Mesenchymal stem cell (in vitro differentiated cells and primary cell): ENCODE data around the gene LITAF.
"Not testable (repeated sequence)": the region's sequence is repeated elsewhere in the genome, so short reads cannot be mapped to it uniquely, and the experiment has no call there.

Experiments used
- DNase-seq: peaks from one replicate; pipeline ENCODE4 v3.0.0-alpha.2; 2013
- H2AFZ ChIP-seq: one replicate; pipeline ENCODE4 v1.6.1; 2013; ENCODE audit warnings: low read depth, mild to moderate bottlenecking, control low read depth, inconsistent platforms, low read length, moderate library complexity
- H2AK5ac ChIP-seq: 2 replicates; pipeline ENCODE4 v1.6.1; 2013; ENCODE audit warnings: low read length, moderate library complexity, mild to moderate bottlenecking, inconsistent platforms; ENCODE audit not compliant: severe bottlenecking
- H2BK120ac ChIP-seq: one replicate; pipeline ENCODE4 v1.6.1; 2013; ENCODE audit warnings: low read depth, mild to moderate bottlenecking, inconsistent platforms, low read length, moderate library complexity
- H2BK12ac ChIP-seq, 2 experiments: one replicate each; pipeline ENCODE4 v1.6.1; 2013; ENCODE audit warnings: inconsistent platforms in 2 of 2, low read length in 2 of 2, mild to moderate bottlenecking in 2 of 2, moderate library complexity in 2 of 2, control low read depth in 1 of 2
- H2BK15ac ChIP-seq: one replicate; pipeline ENCODE4 v1.6.1; 2013; ENCODE audit warnings: mild to moderate bottlenecking, low read depth, inconsistent platforms; ENCODE audit not compliant: poor library complexity, severe bottlenecking
- H2BK5ac ChIP-seq: 2 replicates; pipeline ENCODE4 v1.6.1; 2013; ENCODE audit warnings: low read depth, mild to moderate bottlenecking, low read length, control low read depth, inconsistent platforms; ENCODE audit not compliant: poor library complexity, severe bottlenecking
- H3K14ac ChIP-seq, 2 experiments: one replicate each; pipeline ENCODE4 v1.6.1; 2013; ENCODE audit warnings: inconsistent platforms in 2 of 2, low read length in 2 of 2, control low read depth in 1 of 2, mild to moderate bottlenecking in 1 of 2, moderate library complexity in 1 of 2
- H3K18ac ChIP-seq, 2 experiments: one replicate each; pipeline ENCODE4 v1.6.1; 2013; ENCODE audit warnings: inconsistent platforms in 2 of 2, low read length in 2 of 2, control low read depth in 1 of 2, low read depth in 1 of 2, mild to moderate bottlenecking in 1 of 2
- H3K23ac ChIP-seq, 2 experiments: one replicate each; pipeline ENCODE4 v1.6.1; 2013; ENCODE audit warnings: inconsistent platforms in 2 of 2, low read length in 2 of 2, mild to moderate bottlenecking in 2 of 2, moderate library complexity in 2 of 2, control low read depth in 1 of 2
- H3K27ac ChIP-seq: 2 replicates; pipeline ENCODE4 v1.5.1; 2013; ENCODE audit warnings: mild to moderate bottlenecking, moderate library complexity, low read length, control low read depth, inconsistent platforms; ENCODE audit not compliant: poor library complexity, severe bottlenecking
- H3K27me3 ChIP-seq, 2 experiments: 2 replicates each; pipeline versions ENCODE4 v1.6.1 to v1.7.0; 2013; ENCODE audit warnings: low read length in 2 of 2, mild to moderate bottlenecking in 2 of 2, moderate library complexity in 2 of 2, control low read depth in 1 of 2, inconsistent platforms in 1 of 2; ENCODE audit not compliant: control insufficient read depth in 1 of 2, insufficient read depth in 1 of 2
- H3K36me3 ChIP-seq, 2 experiments: 2 replicates each; pipeline versions ENCODE4 v1.6.1 to v1.7.0; 2013; ENCODE audit warnings: low read length in 2 of 2, control low read depth in 1 of 2, inconsistent platforms in 1 of 2, low read depth in 1 of 2, mild to moderate bottlenecking in 1 of 2; ENCODE audit not compliant: insufficient read depth in 2 of 2, control insufficient read depth in 1 of 2
- H3K4ac ChIP-seq, 2 experiments: one replicate each; pipeline ENCODE4 v1.6.1; 2013; ENCODE audit warnings: inconsistent platforms in 2 of 2, low read length in 2 of 2, mild to moderate bottlenecking in 2 of 2, moderate library complexity in 2 of 2, control low read depth in 1 of 2, low read depth in 1 of 2
- H3K4me1 ChIP-seq: 2 replicates; pipeline ENCODE4 v1.6.1; 2013; ENCODE audit warnings: low read depth, low read length, control low read depth; ENCODE audit not compliant: control insufficient read depth, insufficient read depth
- H3K4me2 ChIP-seq: 2 replicates; pipeline ENCODE4 v1.6.1; 2013; ENCODE audit warnings: low read length, mild to moderate bottlenecking, inconsistent platforms; ENCODE audit not compliant: poor library complexity, severe bottlenecking
- H3K4me3 ChIP-seq, 2 experiments: 2 replicates each; pipeline versions ENCODE4 v1.5.1 to v1.7.0; 2013; ENCODE audit warnings: low read length in 2 of 2, mild to moderate bottlenecking in 2 of 2, control low read depth in 1 of 2, low read depth in 1 of 2; ENCODE audit not compliant: insufficient read depth in 1 of 2
- H3K79me1 ChIP-seq: replicated peaks from 2 replicates; pipeline ENCODE4 v1.6.1; 2013; ENCODE audit warnings: mild to moderate bottlenecking, control low read depth, low read length, inconsistent platforms; ENCODE audit not compliant: poor library complexity, severe bottlenecking
- H3K9ac ChIP-seq: 2 replicates; pipeline ENCODE4 v1.7.0; 2013; ENCODE audit warnings: mild to moderate bottlenecking, low read length, moderate library complexity
- H3K9me3 ChIP-seq: 2 replicates; pipeline ENCODE4 v1.7.0; 2013; ENCODE audit warnings: mild to moderate bottlenecking, low read length; ENCODE audit not compliant: control insufficient read depth
- H4K8ac ChIP-seq: one replicate; pipeline ENCODE4 v1.6.1; 2013; ENCODE audit warnings: inconsistent platforms, mild to moderate bottlenecking, low read length, moderate library complexity
- H4K91ac ChIP-seq: one replicate; pipeline ENCODE4 v1.6.1; 2013; ENCODE audit warnings: mild to moderate bottlenecking, low read length, inconsistent platforms
- WGBS: methylation state at CpG from one replicate; pipeline ENCODE4 v1.1.7; 2013; ENCODE audit warnings: mixed read lengths; 5-methylcytosine and 5-hydroxymethylcytosine counted together

LITAF gene

GRCh38 chr16:11517961-11518360 lies 68.8 kb downstream of the LITAF start:
- H2BK15ac ChIP-seq: no peak overlapping the region
- H3K9me3 ChIP-seq: peaks cover 12% of the 10 kb centered on the region
- H3K4me3 ChIP-seq: no peak overlapping the region
- DNase-seq: no peak
- H3K79me1 ChIP-seq: no peaks in the 10 kb centered on the region
- H2BK120ac ChIP-seq: no peak overlapping the region
- H3K4ac ChIP-seq: no peak overlapping the region
- no peak overlapping the region for H2AFZ ChIP-seq
- H3K9ac ChIP-seq: no peak overlapping the region
- H3K4me2 ChIP-seq: no peak overlapping the region
- no peak overlapping the region for H2BK12ac ChIP-seq
- H3K36me3 ChIP-seq: no peaks in the 10 kb centered on the region
- no peak overlapping the region for H3K23ac ChIP-seq
- H3K18ac ChIP-seq: no peak overlapping the region
- no peak overlapping the region for H4K8ac ChIP-seq
- peaks cover 3% of the 10 kb centered on the region for H3K4me1 ChIP-seq
- no peak overlapping the region for H3K14ac ChIP-seq
- WGBS: 87% methylated on average over 5 of the region's 5 CpGs
- H2BK5ac ChIP-seq: no peak overlapping the region
- peaks cover 20 to 23% of the 10 kb centered on the region in 2 experiments for H3K27me3 ChIP-seq
- H3K27ac ChIP-seq: no peak overlapping the region
- no peak overlapping the region for H2AK5ac ChIP-seq
- no peak overlapping the region for H4K91ac ChIP-seq

- Histone ChIP-seq H2AFZ (no peak overlapping the region), H4K91ac (no peak overlapping the region)
These were observed 70.9 kb downstream of the LITAF start for GRCh38 chr16:11515540-11516430.

GRCh38 chr16:11514283-11514682 lies 72.4 kb downstream of the LITAF start:
- Histone ChIP-seq H2BK120ac (no peak overlapping the region), H3K36me3 (no peaks in the 10 kb centered on the region), H3K9me3 (no peaks in the 10 kb centered on the region), H2AK5ac (no peak overlapping the region), H3K4me2 (no peak overlapping the region), H3K79me1 (no peaks in the 10 kb centered on the region), H4K8ac (no peak overlapping the region), H3K4me3 (no peak overlapping the region), H3K9ac (no peak overlapping the region), H2AFZ (no peak overlapping the region), H3K27ac (no peak overlapping the region), H2BK12ac (no peak overlapping the region), H3K4me1 (peaks cover 3% of the 10 kb centered on the region), H3K23ac (no peak overlapping the region), H2BK15ac (no peak overlapping the region), H3K18ac (no peak overlapping the region), H4K91ac (no peak overlapping the region), H3K14ac (no peak overlapping the region), H2BK5ac (no peak overlapping the region), H3K27me3 (peaks cover 22 to 28% of the 10 kb centered on the region in 2 experiments), H3K4ac (no peak overlapping the region)
- no peak for DNase-seq
- 65% methylated on average over 14 of the region's 14 CpGs for WGBS

More at GRCh38 chr16:11515540-11516430, 70.9 kb downstream of the LITAF start:
- Histone ChIP-seq H3K9ac (no peak overlapping the region), H3K18ac (no peak overlapping the region), H4K8ac (no peak overlapping the region), H3K4me2 (no peak overlapping the region), H2BK5ac (no peak overlapping the region), H3K14ac (no peak overlapping the region), H3K4ac (no peak overlapping the region), H3K9me3 (peaks cover under 1% of the 10 kb centered on the region), H2AK5ac (no peak overlapping the region), H3K27ac (no peak overlapping the region), H3K4me1 (peaks cover 3% of the 10 kb centered on the region), H2BK12ac (no peak overlapping the region), H3K79me1 (no peaks in the 10 kb centered on the region), H3K23ac (no peak overlapping the region), H3K27me3 (peaks cover 20 to 22% of the 10 kb centered on the region in 2 experiments), H3K4me3 (no peak overlapping the region), H2BK15ac (no peak overlapping the region), H2BK120ac (no peak overlapping the region), H3K36me3 (no peaks in the 10 kb centered on the region)
- no peak for DNase-seq
- WGBS: 95% methylated on average over 12 of the region's 13 CpGs

GRCh38 chr16:11513366-11513765 lies 73.4 kb downstream of the LITAF start:
- not testable (repeated sequence) for H3K14ac ChIP-seq, H4K8ac ChIP-seq, H3K4me1 ChIP-seq, DNase-seq, H3K4me3 ChIP-seq, H3K36me3 ChIP-seq, H4K91ac ChIP-seq, H3K18ac ChIP-seq, H3K4ac ChIP-seq, H2AK5ac ChIP-seq, H3K4me2 ChIP-seq, H2AFZ ChIP-seq, H2BK120ac ChIP-seq, H3K27ac ChIP-seq, H2BK5ac ChIP-seq, H2BK12ac ChIP-seq, H2BK15ac ChIP-seq, H3K23ac ChIP-seq, H3K9me3 ChIP-seq, H3K79me1 ChIP-seq, H3K9ac ChIP-seq
- 93% methylated on average over 9 of the region's 13 CpGs for WGBS
- H3K27me3 ChIP-seq: peaks cover 19 to 28% of the 10 kb centered on the region in 2 experiments
